BE2C (cell line): ENCODE measurements around the gene NKTR.

Source experiments
- DNase-seq: peaks from one replicate; pipeline ENCODE4 v3.0.0-alpha.2; 2020
- H3K27me3 ChIP-seq: fragments of 250-450 bp; sonication (Bioruptor Pico); 2 replicates; pipeline ENCODE4 v1.5.1; 2020; ENCODE audit warnings: mild to moderate bottlenecking
- H3K36me3 ChIP-seq: fragments of 250-450 bp; sonication (Bioruptor Pico); 2 replicates; pipeline ENCODE4 v1.5.1; 2020; ENCODE audit warnings: mild to moderate bottlenecking
- H3K4me1 ChIP-seq: fragments of 250-450 bp; sonication (Bioruptor Pico); 2 replicates; pipeline ENCODE4 v1.5.1; 2020
- H3K4me3 ChIP-seq: 2 replicates; pipeline ENCODE4 v1.5.1; 2011; ENCODE audit warnings: low read depth, low read length
- H3K9me3 ChIP-seq: fragments of 250-450 bp; sonication (Bioruptor Pico); 2 replicates; pipeline ENCODE4 v1.5.1; 2020
- TF ChIP-seq, protein P1 (sequence below): IDR thresholded peaks from 2 replicates; pipeline ENCODE4 v1.5.1; 2012; ENCODE audit warnings: mild to moderate bottlenecking, low read depth, low read length

Gene NKTR

DNA sequence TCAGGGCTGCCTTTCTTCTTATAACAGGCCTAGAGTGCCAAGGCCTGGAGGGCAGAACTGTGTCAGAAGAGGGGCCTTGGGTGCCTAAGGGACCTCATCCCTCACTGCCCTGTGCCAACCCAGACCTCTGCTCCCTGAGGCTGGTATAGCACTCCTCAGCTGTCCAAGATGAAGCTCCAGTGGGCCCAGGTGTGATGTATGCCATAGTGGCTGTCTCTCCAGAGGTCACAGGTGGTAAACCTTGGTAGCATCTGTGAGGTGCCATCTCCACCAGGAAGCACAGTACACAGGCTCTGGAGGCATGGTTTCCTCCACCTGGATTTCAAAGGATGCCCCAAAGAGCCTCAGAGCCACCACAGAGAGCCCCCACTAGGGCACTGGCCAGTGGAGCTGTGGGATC is 72.6 kb downstream of the NKTR start:
- Histone ChIP-seq H3K4me1 (no peaks in the 10 kb centered on the region), H3K9me3 (no peaks in the 10 kb centered on the region), H3K27me3 (no peaks in the 10 kb centered on the region), H3K4me3 (no peak overlapping the region), H3K36me3 (no peaks in the 10 kb centered on the region)
- DNase-seq: no peak
- TF ChIP-seq, protein P1, sequence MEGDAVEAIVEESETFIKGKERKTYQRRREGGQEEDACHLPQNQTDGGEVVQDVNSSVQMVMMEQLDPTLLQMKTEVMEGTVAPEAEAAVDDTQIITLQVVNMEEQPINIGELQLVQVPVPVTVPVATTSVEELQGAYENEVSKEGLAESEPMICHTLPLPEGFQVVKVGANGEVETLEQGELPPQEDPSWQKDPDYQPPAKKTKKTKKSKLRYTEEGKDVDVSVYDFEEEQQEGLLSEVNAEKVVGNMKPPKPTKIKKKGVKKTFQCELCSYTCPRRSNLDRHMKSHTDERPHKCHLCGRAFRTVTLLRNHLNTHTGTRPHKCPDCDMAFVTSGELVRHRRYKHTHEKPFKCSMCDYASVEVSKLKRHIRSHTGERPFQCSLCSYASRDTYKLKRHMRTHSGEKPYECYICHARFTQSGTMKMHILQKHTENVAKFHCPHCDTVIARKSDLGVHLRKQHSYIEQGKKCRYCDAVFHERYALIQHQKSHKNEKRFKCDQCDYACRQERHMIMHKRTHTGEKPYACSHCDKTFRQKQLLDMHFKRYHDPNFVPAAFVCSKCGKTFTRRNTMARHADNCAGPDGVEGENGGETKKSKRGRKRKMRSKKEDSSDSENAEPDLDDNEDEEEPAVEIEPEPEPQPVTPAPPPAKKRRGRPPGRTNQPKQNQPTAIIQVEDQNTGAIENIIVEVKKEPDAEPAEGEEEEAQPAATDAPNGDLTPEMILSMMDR: no peak

DNA sequence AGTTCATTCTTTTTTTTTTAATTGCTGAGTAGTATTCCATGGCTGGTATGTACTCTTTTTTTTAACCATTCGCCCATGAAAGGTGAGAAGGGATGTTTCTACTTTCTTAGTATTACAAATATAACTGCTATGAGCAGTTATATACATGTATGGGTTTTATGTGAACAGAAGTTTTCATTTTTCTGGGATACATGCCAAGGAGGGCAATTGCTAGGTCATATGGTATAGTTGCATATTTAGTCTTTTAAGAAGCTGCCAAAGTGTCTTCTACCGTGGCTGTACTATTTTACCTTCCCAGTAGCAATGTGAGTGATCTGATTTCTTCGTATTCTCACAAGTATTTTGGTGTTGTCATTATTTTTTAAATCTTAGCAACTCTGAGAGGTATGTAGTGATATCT is 73.7 kb downstream of the NKTR start:
- no peak for DNase-seq
- no peaks in the 10 kb centered on the region for H3K4me1 ChIP-seq
- TF ChIP-seq, protein P1: no peak

DNA sequence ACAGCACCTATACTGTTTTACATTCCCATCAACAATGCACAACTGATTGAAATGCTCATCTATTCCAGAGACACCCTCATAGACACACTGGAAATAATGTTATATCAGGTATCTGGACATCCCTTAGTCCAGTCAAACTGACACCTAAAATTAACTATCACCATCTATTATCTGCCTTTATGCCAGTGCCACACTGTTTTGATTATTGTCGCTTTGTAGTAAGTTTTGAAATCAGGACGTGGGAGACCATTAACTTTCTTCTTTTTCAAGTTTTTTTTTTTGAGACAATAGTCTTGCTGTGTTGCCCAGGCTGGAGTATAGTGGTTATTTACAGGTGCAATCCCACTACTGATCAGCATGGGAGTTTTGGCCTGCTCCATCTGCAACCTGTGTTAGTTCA is 75.4 kb downstream of the NKTR start:
- Histone ChIP-seq H3K27me3 (no peaks in the 10 kb centered on the region), H3K9me3 (no peaks in the 10 kb centered on the region), H3K36me3 (no peaks in the 10 kb centered on the region), H3K4me1 (no peaks in the 10 kb centered on the region), H3K4me3 (no peak overlapping the region)
- TF ChIP-seq, protein P1: no peak
- no peak for DNase-seq

More for the DNA sequence above, 73.7 kb downstream of the NKTR start:
- no peak overlapping the region for H3K4me3 ChIP-seq
- H3K36me3 ChIP-seq: no peaks in the 10 kb centered on the region
- H3K9me3 ChIP-seq: no peaks in the 10 kb centered on the region
- no peaks in the 10 kb centered on the region for H3K27me3 ChIP-seq

DNA sequence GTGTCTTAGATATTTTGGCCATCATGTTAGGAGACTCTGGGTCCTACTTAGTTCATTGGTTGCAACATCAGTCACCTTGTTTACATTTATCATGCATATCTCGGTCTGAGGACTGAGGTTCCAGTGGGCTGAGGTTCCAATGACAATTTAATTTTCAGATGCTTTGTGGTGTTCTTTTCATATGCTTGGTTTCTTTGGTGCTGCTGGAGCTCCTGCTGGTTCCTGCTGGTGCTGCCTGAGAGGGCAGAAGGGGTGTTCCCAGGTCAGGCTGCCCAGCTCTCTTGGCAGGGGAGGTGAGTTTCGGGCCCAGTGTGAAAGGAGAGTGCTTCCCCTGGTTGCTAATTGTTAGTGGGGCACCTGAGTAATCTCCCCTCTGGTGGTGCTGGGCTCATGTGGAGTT is 78.0 kb downstream of the NKTR start:
- H3K9me3 ChIP-seq: no peaks in the 10 kb centered on the region
- no peak for DNase-seq
- TF ChIP-seq, protein P1: no peak
- H3K27me3 ChIP-seq: no peaks in the 10 kb centered on the region
- H3K4me1 ChIP-seq: no peaks in the 10 kb centered on the region
- H3K36me3 ChIP-seq: no peaks in the 10 kb centered on the region
- no peak overlapping the region for H3K4me3 ChIP-seq

DNA sequence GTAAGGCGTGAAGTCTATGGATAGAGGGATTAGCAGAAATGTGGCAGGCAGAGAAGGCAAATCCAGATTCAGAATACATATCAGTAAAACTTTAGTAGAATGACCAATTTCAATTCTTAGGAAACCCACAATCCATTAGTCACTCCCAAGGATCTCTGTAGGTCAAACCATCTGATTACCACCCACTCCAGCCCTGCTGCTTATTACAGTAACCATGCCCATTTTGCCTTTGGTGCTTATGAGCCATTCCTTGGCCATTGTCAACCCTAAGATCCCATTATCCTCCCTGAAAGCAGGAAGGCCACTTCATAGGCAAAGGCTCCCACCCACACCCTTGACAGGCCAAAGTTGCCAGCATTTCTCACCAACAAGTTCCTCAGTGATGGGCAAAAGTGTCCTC is 79.8 kb downstream of the NKTR start:
- TF ChIP-seq, protein P1: no peak
- DNase-seq: no peak
- Histone ChIP-seq H3K9me3 (no peaks in the 10 kb centered on the region), H3K4me1 (no peaks in the 10 kb centered on the region), H3K36me3 (no peaks in the 10 kb centered on the region), H3K4me3 (no peak overlapping the region), H3K27me3 (no peaks in the 10 kb centered on the region)

DNA sequence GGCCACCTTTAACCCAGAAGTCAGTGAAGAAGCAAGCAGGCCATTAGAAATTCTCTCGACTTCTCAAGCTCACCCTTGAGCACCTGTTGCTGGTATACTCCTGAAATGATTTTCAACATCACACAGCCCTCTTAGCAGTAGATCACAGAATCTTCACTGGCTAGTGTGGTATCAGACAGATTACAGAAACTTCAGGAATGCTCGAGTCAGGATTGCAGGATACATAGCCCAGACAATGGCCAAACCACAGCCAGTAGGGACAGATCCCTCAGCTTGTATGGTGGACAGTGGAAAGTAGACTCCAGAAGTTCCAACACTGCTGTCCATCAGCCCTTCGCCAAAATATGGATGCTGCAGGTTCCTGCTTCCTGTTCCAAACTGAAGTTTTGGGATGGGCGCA is 80.3 kb downstream of the NKTR start:
- TF ChIP-seq, protein P1: no peak
- H3K9me3 ChIP-seq: no peaks in the 10 kb centered on the region
- H3K36me3 ChIP-seq: no peaks in the 10 kb centered on the region
- H3K4me1 ChIP-seq: no peaks in the 10 kb centered on the region
- DNase-seq: no peak
- no peak overlapping the region for H3K4me3 ChIP-seq
- H3K27me3 ChIP-seq: no peaks in the 10 kb centered on the region
